NCI-H1436 (cell line): ENCODE results near the gene CACNA1B.
"Not testable (repeated sequence)": the region's sequence is repeated elsewhere in the genome, so short reads cannot be mapped to it uniquely, and the experiment has no call there.

Experiments
- DNase-seq: peaks from one replicate; lab custom pipeline; 2025; lab: John Stamatoyannopoulos, UW

Gene CACNA1B

DNA sequence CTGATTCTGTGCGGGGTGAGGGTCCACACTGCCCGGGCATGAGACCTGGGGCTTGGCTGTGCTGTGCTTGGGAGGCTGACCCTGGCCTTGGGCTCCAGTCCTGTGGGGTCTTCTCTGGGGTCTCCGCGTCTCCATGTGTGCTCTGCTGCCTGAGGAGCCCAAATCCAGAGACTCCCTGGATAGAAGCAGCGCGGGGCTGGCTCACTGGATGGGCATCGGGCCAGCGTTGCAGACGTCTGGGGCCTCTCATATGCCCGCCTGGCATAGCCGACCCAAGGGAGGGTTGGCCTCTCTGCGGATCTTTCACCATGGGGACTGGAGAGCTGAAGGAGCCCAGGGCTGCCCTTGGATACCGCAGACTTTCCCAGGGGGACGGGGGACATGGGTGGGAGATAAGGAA lies 12.4 kb downstream of the CACNA1B start:
- DNase-seq = not testable (repeated sequence)

DNA sequence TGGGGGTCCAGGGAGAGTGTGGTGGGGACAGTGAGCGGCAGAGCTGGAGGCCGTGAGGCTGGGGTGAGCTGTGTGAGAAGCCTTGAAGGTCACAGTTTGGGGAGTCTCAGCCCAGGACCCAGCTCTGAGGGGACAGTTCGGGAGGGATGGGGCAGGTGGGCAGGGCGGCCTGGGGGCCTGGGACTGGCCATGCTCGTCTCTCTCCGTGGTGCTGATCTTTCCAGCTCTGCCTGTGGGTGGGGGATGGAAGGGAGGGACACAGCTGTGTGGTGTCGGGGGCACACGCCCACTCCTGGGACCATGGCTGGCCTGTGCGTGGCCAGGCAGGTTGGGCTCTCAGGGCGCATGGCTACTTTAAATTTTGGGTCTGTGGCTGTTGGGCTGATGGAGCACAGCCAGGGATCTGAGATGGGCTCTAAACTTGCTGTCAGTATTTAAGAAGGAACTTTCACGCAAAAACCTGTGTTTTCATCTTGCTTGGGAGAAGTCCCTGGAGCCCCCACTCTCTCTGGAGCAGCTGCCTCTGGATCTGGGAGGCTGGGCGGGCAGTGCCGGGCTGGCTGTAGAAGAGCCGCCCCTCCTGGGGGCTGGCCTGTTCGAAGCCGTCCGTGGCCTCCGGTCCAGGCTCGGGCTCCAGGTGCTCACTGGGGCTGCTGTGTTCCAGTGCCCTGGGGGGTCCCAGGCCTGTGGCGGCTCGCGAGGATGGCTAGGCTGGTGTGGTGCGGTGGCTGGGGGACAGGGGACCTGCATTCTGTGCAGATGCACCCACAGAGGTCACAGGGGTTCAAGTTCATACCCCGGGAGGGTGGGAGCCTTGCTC lies 13.4 kb downstream of the CACNA1B start:
- not testable (repeated sequence) for DNase-seq

DNA sequence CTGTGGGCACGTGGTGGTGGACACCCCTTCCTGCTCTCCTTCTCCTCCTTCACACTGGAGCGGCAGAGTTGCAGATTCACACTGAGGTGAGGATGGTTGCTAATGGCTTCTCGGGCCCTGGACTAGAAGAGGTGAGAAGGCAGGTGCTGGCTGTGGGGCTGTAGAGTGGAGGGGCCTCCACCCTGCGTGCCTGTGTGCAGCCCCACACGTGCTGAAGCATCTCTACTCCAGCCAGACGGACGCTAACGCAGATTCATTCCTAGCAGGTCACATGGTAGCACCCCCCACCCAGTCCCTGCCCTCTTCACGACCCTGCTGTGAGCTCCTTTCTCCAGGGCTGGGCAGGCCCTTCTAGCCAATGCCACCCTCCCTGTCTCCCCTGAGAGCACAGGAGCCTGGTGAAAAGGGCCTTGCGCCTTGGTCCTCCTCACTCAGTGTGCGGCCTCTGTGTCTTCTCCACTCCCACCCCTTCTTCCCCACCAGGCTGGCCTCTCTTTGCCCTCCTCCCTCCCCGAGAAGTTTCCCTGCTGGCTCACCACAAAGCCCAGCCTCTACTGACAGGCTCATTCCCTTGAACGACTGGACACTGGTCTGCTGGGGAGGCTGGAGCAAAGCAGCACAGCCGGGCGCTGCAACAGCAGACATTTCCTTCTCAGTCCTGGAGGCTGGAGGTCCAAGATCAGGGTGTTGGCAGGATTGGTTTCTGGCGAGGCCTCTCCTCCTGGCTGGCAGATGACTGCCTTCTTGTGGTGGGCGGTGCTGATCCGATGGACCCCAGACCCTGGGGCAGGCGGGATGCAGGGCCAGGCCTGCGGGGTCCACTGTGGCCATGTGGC lies 14.2 kb downstream of the CACNA1B start:
- DNase-seq = no peak

DNA sequence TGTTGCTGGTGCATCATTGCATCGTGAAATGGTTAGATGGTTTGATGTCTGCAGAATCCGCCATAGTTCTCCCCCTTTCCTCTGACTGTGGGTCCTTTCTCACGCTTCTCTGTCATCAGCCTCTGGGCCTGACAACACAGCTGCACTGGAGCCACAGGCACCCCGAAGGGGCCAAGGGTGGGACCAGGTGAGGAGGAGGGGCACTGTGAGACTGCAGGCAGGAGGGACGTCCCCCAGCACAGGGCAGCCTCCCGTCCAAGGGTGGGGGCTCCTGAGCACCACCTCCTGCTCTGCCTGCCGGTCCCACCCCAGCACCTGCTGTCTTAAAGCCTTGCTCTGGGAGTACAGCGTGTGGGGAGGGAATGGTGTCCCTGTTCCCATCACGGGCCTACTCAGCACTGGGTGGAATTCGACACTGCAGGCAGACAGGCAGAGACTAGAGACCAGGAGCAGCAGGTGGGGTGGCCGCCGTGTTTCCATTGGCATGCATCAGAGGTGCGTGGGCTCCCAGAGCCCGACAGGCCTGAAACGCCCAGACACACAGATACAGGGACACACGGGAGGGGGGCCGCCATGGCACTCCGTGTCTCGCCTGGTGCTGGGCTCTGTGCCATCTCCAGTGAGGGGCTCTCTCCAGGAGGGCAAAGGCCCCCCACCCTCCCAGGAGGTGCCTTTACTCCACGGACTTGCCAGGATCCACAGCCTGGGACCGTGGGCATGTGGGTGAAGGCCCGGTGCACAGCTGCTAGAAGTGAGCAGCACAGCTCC lies 15.0 kb downstream of the CACNA1B start:
- no peak for DNase-seq

DNA sequence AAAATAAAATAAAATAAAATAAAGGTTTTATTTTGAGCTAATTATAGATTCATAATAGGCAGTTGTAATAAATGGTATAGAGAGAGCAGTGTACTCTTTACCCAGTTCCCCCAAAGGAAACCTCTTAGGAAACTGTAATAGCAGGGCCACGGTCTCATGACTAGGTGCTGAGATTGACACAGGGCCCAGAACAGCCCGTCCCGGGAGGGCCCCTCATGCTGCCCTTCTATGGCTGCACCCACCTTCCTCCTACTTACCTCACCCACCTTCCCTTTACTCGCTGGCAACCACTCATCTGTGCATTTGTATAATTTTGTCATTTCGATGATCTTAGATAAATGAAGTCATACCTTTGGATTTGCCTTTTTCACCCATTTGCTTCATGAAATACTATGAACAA lies 16.1 kb downstream of the CACNA1B start:
- no peak for DNase-seq

DNA sequence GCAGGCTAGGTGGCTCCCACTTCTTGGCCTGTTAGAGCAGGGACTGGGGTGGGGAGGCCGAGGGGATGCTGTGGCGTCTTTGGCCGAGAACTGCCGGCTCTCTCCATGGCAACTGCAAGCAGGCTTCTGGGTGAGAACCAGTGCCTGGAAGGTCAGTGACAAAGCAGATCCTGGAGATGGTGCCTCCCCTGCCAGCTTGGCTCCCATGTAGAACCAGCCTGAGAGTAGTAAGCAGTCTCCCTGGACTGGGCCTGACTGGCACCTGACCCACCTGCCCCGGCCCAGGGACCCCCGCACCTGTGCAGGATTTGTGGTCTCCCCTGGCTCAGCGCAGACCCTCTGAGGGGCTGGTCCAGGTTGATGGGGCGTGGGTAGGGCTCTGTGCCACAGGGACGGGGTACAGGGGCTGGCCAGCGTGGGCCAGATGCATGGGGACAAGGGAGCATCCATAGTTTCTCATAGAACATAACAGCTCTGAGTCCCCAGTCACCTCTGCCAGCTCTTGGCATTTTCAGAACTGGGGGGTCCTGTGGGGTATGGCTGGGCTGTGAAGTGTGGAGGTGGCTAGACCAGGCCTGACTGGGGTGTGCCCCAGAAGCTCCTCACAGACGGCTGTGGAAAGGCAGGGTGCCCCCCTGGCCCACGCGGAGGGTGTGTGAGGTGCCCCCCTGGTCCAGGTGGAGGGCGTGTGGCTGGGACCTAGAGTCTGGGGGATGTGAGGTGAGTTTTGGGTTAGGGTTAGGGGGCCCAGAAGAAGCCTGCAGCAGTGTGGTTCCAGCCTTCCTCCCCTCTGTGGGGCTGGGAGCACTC lies 22.2 kb downstream of the CACNA1B start:
- DNase-seq = no peak

DNA sequence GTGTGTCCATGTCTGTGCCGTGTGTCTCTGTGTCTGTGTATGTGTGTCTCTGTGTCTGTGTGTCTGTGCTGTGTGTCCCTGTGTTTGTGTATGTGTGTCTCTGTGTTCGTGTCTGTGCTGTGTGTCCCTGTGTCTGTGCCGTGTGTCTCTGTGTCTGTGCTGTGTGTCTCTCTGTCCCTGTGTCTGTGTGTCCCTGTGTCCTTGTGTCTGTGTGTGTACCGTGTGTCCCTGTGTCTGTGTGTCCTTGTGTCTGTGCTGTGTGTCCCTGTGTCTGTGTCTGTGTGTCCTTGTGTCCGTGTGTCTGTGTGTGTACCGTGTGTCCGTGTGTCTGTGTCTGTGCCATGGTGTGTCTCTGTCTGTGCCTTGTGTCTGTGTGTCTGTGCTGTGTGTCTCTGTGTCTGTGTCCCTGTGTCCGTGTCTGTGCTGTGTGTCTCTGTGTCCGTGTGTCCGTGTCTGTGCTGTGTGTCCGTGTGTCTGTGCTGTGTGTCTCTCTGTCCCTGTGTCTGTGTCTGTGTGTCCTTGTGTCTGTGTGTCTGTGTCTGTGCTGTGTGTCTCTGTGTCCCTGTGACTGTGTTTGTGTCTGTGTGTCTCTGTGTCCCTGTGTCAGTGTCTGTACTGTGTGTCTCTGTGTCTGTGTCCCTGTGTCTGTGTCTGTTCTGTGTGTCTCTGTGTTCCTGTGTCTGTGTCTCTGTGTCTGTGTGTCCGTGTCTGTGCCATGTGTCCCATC lies 23.2 kb downstream of the CACNA1B start:
- DNase-seq = no peak

DNA sequence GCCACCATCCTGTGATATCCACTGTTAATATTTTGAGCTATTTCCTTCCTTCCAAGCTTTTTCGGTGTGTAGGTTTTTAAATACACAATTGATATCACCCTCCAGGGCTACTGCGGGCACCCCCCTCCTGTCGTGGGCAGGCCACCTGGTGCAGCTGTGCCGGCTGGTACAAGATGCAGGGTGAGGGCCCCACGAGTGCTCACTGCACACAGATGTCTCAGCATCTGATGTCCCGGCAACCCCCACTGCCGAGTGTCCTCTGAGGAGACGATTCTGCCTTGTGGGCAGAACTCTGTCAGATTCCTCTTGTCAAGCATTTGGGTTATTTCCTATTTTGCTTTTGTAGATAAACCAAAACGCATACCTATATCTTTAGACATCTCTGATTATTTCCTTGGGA lies 25.1 kb downstream of the CACNA1B start:
- no peak for DNase-seq

DNA sequence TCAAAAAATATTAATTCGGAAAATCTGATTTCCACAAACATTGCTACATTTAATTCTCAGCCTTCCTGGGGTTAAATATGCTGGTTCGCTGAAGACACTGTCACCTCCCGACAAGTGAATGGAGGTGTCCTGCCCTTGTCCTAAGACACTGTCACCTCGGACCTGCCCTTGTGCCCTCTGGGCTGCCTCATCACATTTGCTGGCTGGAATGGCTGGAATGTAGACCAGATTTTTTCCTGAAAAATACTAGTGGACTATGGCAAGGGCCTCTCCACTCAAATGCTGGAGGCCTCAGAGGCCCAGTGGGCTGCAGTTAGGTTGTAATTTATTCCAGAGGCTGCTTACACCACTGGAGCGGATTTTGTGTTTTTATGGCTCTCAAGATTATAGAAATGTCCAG lies 28.2 kb downstream of the CACNA1B start:
- no peak for DNase-seq

DNA sequence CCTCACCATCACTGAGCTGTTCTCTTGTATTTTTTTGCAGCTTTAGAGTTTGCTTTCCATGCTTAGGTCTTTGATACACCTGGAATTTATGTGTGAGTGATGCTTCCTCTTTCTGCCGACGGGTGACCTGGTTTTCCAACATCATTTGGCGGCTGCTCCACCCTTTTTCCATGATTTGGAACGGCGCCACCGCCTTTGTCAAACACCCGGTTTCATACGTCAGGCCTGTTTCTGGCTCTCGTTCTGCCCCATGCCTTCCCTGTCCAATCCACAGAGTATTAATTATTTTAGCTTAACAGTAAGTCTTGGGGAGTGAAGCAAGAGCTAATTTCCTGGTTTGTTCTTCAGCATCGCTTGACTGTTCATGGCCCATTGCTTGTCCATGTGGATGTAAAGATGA lies 30.2 kb downstream of the CACNA1B start:
- no peak for DNase-seq

DNA sequence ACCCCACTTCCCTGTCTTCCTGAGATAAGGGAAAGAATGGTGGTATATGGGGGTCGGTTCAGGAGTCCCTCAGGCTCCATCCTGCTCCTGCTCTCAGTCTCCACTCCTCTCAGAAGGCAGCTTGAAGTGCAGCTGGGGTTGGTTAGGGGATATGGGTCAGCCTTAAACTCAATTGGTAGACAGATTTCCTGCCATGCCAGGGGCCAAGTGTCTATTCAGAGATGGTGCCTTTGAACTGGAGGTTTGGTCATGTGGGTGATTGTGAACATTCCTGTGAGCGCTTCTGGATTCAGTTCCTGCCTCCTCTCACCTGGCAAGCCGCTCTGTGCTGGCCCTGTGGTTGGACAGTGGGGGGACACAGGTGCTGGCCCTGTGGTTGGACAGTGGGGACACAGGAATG lies 35.1 kb downstream of the CACNA1B start:
- no peak for DNase-seq

DNA sequence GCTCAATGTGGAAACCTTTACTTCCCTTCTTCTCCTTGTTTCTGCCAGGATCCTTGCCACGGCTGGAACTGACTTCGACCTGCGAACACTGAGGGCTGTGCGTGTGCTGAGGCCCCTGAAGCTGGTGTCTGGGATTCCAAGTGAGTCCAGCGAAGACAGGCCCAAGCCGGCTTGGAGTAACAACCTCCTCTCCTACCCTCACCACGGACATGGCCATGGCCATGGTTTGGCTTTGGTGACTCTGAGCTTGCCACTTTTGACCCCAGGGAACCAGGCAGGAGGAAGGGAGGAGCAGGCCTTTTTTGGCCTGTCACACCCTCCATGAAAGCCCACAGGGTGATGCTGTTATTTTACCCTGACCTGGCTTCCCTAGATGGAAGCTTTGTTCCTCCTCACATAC lies 35.5 kb downstream of the CACNA1B start:
- DNase-seq = no peak

DNA sequence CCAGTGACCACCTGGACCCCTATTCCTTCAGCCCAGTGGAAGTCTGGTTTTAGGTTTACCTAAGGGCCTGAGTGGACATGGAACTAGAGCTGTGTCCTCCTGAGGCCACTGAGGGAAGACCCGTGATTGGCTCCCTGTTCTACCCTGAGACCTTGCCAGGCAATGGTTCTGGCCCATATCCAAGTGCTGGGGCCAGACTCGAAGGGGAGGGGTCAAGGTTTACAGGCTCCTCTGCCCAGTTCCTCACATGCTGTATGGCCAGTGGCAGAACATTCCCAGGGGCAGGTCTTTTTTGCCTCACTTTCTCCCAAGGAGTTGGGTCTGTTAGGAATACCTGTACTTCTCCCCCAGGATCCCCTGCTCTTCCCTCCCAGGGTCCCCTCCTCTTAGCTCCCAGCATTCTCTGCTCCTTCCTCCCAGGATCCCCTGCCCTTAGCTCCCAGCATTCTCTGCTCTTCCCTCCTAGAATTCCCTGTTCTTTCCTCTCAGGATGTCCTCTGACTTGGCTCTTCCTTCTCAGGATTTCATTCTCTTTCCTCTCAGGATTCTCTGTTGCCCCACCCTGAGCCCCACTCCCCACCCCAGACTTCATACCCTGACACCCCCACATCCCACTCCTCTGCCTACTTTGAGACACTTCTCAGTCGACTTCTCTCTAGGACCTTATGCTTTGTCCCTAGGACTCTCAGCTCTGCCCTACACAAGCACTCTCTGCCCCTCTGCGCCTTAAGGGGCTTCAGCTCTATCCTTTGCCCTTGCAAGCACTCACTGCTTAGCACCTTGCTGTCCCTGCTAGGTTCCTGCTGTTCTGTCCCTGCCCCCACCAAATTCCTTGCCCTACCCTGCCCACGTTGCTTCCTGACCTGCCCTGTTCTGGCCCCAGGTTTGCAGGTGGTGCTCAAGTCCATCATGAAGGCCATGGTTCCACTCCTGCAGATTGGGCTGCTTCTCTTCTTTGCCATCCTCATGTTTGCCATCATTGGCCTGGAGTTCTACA lies 36.5 kb downstream of the CACNA1B start:
- DNase-seq = no peak

DNA sequence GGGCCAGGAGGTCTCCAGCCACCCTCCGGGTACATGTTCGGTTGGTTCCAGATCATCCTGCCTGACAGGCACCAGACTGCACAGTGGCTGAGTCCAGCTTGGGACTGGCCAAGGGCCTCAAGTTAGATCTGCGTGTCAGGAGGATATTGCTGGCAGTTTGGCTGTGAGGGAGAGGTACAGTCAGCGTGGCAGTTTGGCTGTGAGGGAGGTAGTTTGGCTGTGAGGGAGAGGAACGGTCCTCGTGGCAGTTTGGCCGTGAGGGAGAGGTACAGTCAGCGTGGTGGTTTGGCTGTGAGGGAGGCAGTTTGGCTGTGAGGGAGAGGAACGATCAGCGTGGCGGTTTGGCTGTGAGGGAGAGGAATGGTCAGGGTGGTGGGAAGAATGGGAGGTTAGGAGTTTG lies 39.0 kb downstream of the CACNA1B start:
- no peak for DNase-seq

DNA sequence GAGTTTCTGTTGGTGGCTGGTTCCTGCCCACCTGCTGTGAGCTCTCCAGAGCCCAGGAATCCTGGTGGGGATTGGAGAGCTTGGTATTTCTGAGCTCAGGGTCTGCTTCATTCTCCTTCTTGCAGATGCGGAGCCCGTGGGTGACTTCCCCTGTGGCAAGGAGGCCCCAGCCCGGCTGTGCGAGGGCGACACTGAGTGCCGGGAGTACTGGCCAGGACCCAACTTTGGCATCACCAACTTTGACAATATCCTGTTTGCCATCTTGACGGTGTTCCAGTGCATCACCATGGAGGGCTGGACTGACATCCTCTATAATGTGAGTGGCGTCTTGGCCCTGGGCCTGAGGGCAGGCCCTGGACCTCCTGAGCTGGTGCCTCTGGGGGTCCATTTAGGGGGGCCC lies 39.5 kb downstream of the CACNA1B start:
- DNase-seq = no peak

DNA sequence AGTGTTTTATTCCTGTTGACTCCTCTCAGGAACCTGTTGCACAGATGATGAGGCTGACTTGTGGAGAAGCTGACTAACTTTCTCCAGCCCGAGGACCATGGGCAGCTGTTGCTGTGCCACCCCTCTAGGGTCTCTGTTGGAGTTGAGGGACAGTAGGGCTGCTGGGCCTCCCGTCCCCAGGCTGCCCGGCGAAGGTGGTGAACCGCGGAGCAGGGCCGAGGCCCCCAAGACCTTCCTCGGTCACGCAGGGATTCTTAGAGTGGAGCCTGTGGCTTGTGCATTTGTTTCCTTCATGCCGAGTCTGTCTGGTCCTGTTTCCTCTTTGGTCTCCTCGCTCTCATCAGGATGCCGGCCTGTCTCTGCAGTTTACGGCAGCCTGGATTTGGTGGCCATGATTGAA lies 40.2 kb downstream of the CACNA1B start:
- no peak for DNase-seq

DNA sequence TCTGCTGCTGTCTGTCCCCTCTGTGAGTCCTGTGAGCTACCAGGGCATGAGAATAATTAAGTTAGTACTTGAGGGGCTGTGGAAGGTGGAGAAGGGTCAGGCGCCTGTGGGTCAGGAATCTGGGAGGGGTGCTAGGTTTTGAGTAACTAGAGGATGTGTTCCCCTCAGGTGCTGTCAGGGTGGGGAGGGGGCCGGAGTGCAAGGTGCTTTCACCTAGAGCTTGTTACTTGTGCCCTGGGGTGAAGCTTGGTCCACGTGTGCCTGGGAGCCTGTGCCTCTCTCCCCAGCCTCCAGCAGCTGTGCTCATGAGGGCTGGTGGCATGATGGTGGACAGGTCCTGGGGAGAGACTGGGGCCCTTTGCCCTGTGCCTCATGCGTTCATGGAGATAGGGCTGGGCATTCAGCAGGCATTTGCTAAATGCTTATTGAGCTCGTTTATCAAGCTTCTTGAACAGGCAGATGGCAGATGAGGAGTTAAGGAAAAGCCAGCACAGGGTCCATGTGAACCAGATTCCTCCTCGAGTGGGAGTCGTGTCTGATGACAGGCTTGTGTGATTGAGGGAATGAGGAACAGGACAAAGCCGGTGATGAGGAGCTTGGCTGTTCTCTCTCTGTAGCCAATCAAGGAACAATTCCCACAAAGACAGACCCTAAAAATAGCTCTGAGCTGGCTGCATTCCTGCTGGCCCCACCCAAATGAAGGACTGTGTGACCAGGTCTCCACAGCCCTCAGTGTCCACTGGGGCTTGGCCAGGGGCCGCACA lies 40.9 kb downstream of the CACNA1B start:
- DNase-seq = no peak

DNA sequence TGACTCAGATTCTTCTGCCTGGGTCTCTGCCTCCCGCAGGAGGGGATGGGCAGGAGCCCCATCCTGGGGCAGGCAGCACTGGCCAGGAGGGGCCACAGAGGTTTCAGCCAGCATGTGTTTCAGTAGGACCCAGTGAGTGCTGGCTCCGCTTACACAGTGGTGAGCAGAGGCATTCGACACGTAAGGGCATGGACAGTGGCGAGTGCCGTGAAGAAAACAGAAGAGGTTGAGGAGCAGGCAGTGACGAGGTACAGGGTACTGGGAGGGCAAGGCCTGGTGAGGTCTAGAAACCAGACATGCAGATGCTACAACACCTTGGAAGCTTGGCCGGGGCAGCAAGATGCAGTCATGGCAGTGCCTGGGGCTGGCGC lies 41.5 kb downstream of the CACNA1B start:
- no peak for DNase-seq

DNA sequence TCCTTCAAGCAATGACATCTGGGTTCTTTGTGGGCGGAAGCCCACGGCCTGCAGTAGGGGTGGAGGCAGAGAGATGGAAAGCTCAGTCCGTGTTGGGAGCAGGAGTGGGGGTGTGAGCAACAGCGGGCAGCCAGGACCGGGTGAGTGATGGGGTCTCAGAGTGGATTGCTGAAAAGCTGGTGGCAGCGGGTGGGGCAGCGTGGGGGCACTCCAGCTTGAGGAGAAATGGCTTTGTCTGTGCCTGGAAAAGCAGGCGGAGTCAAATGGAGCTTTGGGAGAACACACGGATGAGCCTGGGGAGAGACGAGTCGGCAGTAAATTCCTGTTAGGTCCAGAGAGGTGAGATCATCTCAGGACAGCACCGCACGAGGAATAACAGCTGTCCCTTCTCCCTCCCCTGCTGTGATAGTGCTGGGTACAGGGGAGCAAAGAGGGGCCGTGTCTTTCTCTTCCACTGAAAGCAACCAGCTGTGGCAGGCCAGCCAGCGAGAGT lies 42.1 kb downstream of the CACNA1B start:
- DNase-seq = no peak
